Occipital lobe (tissue), 2 donors: Measurements from ENCODE around the gene TEX35. TPM values are rescaled to one million over a fixed set of nuclear protein-coding genes. Genes with fewer than 3 reads are reported as not detected.

Experiments
- DNase-seq: peaks from one replicate; lab custom pipeline; 2025; lab: John Stamatoyannopoulos, UW
- total RNA-seq: library from RNA; depleted of rRNA; stranded (reverse); fragments of >200 nt; gene quantifications from one replicate; pipeline ENCODE4 v1.2.3, GENCODE V29; 2014

The TEX35 gene
- total RNA-seq, result not detected

GRCh38 chr1:178512566-178513277 is at the start of gene TEX35:
Gene TEX35, plus strand, starts transcription at chr1:178513109. Its CDS starts 80 bp downstream, at chr1:178513189.
- no peak for DNase-seq

- DNase-seq, result no peak
Observed at GRCh38 chr1:178464141-178464540, 48.8 kb upstream of the TEX35 start.

- no peak for DNase-seq
Observed at GRCh38 chr1:178464566-178464965, 48.3 kb upstream of the TEX35 start.

GRCh38 chr1:178465011-178465410 is 47.9 kb upstream of the TEX35 start:
- no peak for DNase-seq

- DNase-seq, result no peak
Observed at GRCh38 chr1:178467837-178468236, 45.1 kb upstream of the TEX35 start.

- DNase-seq, result no peak
Observed at GRCh38 chr1:178470411-178470960, 42.4 kb upstream of the TEX35 start.

- DNase-seq, result no peak
Observed at GRCh38 chr1:178472531-178472930, 40.4 kb upstream of the TEX35 start.

GRCh38 chr1:178477373-178477772 is 35.5 kb upstream of the TEX35 start:
- no peak for DNase-seq

GRCh38 chr1:178477841-178478240 is 35.1 kb upstream of the TEX35 start:
- DNase-seq, result no peak

- DNase-seq, result no peak
Observed at GRCh38 chr1:178483251-178483957, 29.5 kb upstream of the TEX35 start.

- no peak for DNase-seq
Observed at GRCh38 chr1:178484698-178485225, 28.1 kb upstream of the TEX35 start.

- DNase-seq, result no peak
Observed at GRCh38 chr1:178485541-178485981, 27.3 kb upstream of the TEX35 start.

GRCh38 chr1:178486100-178487069 is 26.5 kb upstream of the TEX35 start:
- no peak for DNase-seq

- no peak for DNase-seq
Observed at GRCh38 chr1:178487070-178487615, 25.8 kb upstream of the TEX35 start.

- no peak for DNase-seq
Observed at GRCh38 chr1:178488393-178488792, 24.5 kb upstream of the TEX35 start.

GRCh38 chr1:178489399-178489798 is 23.5 kb upstream of the TEX35 start:
- DNase-seq, result no peak

GRCh38 chr1:178490136-178490535 is 22.8 kb upstream of the TEX35 start:
- no peak for DNase-seq

- no peak for DNase-seq
Observed at GRCh38 chr1:178490967-178491366, 21.9 kb upstream of the TEX35 start.

- no peak for DNase-seq
Observed at GRCh38 chr1:178491721-178492120, 21.2 kb upstream of the TEX35 start.

GRCh38 chr1:178492341-178492740 is 20.6 kb upstream of the TEX35 start:
- DNase-seq, result no peak

- no peak for DNase-seq
Observed at GRCh38 chr1:178493301-178493741, 19.6 kb upstream of the TEX35 start.
